ENCODE results near the gene MICOS13.

The MICOS13 gene

DNA sequence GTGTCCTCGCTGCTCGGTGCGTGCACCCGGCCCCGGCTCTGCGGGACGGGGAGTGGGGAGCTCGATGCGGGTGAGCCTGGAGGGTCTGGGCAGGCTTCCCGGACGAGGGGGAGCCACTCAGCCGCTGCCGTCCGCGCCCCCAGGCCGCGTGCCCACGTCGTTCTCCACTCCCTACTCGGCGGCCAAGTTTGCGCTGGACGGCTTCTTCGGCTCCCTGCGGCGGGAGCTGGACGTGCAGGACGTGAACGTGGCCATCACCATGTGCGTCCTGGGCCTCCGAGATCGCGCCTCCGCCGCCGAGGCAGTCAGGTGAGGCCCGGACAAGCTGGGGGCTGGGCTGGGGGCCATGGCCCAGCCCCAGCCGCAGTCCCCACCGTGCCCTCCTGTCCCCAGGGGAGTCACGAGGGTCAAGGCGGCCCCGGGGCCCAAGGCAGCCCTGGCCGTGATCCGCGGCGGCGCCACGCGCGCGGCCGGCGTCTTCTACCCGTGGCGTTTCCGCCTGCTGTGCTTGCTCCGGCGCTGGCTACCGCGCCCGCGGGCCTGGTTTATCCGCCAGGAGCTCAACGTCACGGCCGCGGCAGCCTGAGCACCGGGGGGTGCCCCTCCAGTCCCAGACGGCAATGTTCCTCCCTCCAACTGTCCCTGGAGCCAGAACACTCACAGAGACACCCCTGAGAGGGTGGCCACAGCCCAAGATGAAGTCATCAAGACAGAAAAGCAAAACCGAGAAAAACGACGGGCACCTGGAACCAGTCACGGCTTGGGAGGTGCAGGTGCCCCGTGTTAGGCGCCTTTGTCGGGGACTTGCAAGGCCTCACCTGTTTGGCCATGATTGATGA, 7.3 kb upstream of the MICOS13 start:
- DNase-seq = no peak

DNA sequence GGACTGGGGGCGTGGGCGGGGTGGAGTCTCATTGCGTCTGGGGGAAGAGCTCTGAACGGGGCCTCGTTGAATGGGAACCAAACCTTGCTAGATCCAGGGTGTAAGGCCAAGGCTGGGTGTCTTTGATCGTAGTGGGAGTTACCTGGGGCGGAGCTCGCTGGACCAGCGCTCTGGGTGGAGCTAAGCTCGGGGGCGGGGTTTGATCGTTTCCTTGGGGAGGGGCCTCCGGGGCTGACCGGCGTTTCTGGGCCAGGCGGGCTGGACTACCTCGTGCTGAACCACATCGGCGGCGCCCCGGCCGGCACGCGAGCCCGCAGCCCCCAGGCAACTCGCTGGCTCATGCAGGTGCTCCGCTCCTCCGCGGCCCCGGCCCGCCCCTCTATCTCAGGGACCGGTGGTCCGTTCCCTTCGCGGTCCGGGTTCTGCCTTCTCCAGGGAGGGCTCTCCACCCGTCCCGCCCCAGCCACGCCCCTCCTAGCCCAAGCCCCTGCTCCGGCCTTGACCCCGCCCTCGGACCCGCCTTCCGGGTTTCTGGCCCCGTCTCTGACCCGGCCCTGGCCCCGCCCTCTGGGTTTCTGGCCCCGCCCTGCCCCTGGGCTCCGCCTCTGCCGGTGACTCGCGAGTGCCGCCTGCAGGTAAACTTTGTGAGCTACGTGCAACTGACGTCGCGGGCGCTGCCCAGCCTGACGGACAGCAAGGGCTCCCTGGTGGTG, 6.5 kb upstream of the MICOS13 start:
- peak; percentile 100 for DNase-seq

DNA sequence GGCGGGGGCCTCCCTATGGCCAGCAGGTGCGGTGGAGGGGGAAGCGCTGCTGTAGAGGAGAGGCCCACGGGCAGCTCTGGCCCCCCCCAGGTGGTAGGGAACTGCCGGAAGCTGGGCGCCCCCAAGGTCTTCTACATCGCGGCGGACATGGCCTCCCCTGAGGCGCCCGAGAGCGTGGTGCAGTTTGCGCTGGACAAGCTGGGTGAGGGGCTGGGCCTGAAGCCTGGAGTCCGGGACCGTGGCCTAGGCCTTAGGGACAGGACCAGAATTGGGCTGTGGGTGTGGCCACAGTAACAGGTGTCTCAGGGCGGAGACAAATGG, 6.0 kb upstream of the MICOS13 start:
- no peak for DNase-seq

DNA sequence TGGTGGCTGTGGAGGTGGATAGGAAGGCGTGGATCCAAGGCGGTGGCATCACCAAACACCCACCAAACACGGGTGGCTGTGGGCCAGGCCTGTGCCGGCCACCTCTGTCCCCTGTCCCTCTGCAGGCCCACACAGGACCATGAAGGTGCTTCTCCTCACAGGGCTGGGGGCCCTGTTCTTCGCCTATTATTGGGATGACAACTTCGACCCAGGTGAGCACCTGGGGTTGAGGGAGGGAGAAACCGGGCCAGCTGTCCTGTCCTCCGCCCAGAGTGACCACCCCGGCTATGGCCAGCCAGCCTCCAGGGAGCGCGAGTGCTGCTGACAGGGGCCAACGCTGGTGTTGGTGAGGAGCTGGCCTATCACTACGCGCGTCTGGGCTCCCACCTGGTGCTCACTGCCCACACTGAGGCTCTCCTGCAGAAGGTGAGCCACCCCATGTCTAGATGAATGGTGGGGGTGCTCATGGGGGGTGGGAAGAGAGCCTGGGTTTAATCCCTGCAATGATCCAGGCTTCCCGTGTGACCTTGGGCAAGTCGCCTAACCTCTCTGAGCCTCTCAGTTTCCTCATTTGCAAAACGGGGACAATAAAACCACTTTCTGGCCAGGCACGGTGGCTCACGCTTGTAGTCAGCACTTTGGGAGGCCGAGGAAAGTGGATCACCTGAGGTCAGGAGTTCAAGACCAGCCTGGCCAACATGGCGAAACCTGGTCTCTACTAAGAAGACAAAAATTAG, 4.5 kb upstream of the MICOS13 start:
- no peak for DNase-seq

DNA sequence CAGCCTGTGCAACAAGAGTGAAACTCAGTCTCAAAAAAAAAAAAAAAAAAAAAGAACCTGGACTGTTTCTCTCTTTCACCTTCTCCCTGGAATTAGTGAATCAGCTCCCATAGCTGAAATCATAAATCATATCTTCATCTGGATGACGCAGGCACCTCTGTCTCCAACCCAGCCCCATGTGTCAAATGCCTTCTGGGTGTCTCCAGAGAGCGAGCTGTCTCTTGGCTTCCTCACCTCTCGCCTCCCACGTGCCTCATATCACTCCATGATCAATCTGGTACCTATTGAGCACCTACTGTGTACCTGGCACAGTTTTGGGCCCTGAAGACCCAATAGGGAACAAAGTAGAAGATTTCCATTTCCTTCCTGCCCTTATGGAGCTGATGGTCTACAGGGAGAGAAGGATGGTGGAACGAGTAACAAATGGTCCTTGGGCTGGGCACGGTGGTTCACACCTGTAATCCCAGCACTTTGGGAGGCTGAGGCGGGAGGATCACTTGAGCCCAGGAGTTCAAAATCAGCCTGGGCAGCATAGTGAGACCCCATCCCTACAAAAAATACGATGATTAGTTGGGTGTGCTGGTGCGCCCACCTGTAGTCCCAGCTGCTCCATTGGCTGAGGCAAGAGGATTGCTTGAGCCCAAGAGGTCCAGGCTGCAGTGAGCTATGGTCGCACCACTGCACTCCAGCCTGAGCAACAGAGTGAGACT, 3.0 kb upstream of the MICOS13 start:
- no peak for DNase-seq

DNA sequence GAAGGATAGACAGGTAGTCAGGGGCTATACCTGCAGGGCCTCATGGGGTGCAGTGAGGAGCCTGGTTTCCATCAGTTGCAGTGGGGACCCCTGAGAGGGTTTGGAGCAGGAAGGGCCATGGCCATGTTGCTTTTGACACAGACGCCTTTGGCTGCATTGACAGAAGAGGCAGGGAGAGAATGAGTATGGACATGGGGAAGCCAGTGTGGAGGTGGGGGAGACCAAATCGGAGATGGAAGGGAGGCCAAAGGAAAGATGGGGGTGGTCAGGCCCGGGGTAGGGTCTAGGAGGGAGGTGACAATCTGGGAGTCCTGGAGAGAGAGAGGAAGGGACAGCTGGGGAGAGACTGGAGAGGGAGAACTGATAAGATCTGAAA, 1.8 kb upstream of the MICOS13 start:
- DNase-seq = no peak

DNA sequence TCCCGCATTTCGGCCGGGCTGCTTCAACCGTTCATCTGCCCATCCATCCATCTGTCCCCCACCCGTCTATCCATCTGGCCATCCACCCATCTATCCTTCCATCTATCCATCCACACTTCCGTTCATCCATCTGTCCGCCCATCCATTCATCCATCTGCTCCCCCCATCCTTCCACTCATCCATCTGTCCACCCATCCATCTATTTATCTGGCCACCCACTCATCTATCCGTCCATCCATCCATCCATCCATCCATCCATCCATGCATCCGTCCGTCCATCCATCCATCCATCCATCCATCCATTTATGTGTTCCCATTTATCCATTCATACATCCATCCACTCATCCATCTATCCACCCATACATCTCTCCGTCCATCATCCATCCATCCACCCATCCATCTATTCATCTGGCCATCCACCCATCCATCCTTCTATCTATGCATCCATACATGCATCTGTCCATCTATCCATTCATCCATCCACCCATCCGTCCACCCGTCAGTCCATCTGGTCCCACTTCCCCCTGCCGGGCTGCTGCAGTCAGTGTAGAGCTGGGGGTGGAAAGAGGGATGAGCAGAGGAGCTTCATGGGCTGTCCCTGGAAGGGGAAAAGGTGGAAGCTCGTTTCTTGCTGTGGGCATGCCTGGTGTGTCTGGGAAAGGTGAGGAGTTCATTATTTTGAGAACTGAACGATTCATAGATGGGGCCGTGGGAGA, 1.2 kb upstream of the MICOS13 start:
- DNase-seq = no peak

DNA sequence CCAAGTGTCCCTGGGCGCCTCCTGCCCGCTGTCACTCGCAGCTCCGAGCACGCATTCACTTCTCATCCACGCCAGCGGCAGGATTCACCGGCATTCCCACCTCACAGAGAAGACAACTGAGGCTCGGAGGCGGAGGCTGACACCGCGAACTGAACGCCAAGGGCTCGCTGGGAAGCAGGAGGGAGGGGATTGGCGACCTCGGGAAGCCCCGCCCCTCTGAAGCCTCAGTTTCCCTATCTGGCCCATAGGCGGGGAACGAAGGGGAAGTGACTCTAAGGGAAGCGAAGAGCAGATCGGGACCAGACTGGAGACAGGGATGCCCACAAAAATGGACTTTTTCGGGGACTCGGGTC, 256 bp downstream of the MICOS13 start:
- no peak for DNase-seq

DNA sequence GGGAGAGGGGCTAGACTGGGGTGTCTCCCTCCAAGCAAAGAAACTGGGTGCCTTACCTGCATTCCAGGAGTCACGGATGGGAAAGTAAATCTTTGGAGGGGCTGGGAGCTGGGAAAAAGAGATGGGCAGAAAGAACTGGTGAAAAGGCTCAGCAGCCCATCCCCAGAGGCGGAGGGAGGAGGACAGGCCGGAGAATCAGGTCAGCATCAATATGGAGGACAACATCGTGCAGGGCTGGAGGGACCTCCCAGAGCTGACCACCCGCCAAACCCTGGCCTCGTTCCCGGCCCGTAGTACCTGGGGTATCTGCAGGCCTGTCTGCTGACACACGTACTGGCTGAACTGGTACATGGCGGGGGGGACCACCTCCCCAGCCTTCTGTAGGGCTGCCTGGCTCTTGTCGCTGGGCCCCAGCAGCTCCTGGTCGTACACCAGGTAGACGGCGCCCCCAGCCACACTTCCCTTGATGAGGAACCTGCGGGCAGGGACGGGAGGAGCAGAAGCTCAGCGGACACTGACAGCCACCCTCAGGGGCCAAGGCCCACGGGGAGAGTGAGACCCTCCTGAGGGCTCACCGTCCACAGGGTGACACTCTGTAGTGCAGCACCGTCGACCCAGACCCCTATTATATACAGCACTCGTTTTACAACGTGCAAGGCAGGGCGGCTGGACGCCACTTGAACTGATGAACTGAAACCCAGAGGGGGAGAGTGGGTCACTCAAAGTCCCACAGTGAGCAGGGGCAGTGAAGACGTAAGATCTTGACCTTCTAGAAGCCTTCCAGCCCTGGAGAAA, 830 bp downstream of the MICOS13 start:
- DNase-seq = no peak

DNA sequence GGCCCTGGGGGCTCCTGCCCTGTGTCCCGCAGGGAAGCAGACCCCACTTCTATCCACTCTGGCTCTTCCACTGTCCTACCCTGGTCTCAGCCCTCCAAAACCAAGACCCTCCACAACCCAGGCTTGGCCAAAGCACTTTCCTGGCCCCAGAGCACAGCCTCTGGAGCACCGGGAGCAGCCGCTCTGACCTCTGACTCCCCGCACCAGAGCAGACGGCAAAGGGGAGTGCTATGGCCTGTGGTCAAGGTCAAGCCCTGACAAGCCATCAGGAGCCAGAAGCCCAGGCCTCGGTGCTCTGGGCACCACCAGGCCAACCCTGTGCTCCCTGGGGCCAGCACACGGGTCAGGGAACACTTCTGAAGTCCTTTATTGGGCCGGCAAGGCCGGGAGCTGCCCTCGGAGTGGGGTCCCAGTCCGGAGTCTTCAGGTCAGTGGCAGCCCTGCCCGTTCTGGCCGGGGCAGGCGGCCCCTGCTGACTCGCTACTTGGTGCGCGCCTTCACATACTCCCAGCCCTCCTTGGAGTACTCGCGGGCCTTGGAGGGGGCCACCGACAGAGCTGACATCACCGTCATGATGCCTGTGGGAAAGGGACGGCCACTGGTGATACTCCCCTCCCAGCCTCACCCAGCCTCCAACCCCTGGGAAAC, 2.1 kb downstream of the MICOS13 start:
- DNase-seq = no peak

DNA sequence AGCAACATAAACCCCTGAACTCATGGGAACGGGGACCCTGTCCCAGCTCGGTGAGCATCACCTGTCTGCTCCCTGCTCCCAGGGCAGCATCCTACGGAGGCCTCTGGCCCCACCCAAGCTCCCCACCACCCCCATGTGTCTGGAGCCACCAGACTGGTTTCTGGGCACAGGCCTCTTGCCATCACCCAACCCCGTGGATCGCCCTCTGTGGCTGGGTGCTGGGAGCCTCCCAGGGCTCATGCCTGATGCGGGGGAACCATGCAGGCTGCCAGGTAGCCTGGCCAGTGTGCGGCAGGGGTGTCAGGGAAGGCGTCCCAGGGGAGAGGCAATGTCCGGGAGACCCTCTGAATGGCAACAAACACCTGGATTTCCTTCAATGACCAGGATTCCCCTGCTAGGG, 2.7 kb downstream of the MICOS13 start:
- no peak for DNase-seq

DNA sequence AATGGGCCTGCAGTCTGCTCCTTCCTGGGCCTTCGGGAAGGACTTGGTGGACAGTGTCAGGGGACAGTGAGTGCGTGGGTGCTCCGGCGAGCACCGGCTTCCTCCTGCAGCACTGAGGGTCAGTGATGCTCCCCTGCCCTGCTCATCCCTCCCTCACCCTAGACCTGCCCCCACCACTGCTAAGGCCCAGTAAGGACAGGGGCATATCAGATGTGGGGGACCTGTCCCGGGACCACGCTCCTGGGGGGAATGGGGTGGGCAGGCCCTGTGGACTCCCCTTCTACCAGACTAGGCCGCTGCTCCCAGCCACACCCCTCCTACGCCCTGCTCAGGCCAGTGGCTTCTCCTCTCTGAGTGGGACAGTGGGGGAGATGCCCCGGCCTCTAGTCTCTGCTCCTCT, 3.2 kb downstream of the MICOS13 start:
- no peak for DNase-seq

DNA sequence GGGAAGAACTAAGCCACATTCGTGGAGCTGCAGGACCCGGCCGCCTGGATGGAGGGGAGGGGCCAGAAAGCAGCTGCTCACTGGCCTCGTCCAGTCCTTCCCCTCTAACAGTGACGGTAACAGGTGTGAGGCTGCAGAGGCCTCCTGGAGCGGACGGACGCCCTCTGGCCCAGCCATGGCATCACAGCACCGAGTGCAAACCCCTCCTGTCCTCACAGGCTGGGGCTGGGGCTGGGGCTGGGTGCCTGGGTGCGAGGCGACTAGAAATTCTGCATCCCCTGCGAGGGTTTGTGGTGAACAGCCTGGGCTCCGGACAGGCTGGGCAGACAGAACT, 3.6 kb downstream of the MICOS13 start:
- DNase-seq = no peak

DNA sequence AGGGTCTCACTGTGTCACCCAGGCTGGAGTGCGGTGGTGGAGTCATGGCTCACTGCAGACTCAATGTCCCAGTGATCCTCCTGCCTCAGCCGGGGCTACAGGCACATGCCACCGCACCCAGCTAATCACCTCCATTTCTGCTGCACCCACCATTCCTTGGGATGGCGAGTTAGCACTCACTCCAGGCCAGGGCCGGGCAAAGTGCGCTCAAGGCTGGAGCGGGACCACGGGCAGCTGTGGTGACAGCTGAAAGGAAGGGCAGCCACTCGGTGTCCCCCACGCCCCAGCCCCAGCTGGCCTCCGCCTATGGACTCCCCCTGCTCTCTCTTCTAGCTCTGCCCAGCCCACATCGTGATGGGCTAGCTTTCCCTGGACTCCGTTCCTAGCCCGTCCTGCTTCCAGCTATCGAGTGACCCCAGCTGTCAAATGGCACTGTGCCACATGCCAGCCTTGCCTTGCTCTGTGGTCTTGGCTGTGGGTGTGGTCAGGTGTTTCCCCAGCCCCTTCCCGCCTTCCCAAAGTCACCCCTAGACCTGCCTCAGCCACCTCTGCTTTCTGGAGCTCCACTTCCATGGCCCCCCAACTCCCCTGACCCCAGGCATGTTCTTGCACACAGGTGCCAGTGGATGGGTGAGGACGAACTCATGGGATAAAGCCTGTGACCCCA, 4.1 kb downstream of the MICOS13 start:
- no peak for DNase-seq

DNA sequence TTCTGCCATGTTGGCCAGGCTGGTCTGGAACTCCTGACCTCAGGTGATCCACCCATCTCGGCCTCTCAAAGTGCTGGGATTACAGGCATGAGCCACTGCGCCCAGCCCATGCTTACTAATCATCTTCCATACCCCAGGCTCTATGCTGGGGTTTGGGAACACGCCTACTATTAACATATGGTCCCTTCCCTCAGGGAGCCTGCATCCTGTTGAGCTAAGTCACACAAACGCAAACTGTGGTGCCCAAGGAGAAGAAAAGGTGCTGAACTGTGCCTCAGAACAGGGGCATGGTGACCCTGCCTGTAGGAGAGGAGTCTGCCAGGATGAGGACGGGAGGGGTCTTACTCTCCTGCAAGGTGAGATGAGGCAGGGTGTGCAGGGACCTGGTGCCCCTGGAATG, 5.6 kb downstream of the MICOS13 start:
- DNase-seq = no peak

DNA sequence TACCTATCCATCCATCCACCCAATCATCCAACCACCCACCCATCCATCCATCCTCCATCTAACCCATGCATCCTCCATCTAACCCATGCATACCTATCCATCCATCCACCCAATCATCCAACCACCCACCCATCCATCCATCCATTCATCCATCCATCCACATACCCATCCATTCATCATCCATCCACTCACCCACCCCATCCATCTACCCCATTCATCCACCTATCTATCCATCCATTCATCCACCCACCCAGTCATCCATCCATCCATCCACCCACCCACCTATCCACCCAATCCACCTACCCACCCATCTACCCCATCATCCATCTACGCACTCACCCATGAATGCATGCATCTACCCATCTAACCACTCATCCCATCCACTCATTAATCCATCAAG, 6.6 kb downstream of the MICOS13 start:
- no peak for DNase-seq

DNA sequence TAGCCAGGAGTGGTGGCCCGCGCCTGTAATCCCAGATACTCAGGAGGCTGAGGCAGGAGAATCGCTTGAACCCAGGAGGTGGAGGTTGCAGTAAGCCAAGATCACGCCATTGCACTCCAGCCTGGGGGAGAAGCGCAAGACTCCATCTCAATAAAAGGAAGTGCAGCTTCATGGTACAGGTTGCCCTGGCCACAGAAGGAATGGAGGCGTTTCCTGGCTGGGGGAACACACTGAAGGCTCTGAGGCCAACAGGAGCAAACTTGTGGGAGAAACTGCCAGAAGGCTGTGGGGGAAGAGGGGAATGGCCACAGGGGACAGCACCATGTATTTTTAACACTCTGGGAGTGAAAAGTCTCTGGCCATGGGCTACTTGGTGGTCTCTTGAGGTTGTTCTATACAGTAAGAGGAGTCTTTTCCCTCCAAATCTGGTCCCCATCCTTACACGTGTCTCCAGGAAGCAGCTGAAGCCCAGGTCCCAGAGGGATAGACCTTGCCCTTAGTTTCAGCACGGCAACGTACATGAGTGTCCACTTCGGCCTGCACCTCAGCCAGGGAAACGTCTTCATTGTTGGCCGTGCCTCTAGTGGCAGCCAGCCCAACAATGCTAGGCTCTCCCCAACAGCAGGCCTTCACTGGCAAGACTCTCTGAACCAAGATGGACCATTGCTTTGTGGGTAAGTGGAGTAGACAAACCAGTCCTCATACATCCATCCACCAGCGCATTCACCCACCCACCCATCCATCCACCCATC, 7.4 kb downstream of the MICOS13 start:
- DNase-seq = no peak

DNA sequence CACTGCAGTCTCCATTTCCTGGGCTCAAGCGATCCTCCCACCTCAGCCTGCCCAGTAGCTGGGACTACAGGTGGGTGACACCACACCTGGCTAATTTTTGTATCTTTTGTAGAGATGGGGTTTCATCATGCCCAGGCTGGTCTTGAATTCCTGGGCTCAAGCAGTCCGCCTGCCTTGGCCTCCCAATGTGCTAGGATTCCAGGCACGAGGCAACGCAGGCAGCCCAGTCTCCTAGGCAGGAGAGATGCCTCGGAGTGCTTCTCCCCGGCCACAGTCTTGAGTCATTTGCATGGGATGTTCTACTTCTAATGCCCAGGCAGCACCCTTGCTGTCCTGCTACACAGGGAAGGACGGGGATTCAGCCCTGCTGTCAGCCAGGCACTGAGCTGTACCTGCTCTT, 8.7 kb downstream of the MICOS13 start:
- no peak for DNase-seq

DNA sequence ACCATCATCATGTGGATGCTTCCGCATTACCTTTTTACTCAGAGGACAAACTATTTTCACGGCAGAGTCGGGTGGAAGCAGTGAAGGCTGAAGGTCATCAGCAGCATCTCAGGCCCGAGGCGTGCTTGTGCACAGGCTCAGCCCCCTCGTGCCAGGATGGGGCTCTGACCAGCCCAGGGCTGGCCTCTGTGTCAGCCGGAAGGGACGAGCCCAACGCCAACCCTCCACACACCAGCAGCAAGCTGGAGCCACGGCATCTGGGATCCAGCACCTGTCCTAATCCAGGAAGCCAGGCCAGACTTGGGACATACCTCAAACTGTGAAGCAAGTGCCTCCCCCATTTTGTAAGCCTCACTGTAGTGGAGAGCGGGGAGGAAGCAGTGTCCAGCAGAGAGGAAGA, 11.1 kb downstream of the MICOS13 start:
- DNase-seq = no peak

DNA sequence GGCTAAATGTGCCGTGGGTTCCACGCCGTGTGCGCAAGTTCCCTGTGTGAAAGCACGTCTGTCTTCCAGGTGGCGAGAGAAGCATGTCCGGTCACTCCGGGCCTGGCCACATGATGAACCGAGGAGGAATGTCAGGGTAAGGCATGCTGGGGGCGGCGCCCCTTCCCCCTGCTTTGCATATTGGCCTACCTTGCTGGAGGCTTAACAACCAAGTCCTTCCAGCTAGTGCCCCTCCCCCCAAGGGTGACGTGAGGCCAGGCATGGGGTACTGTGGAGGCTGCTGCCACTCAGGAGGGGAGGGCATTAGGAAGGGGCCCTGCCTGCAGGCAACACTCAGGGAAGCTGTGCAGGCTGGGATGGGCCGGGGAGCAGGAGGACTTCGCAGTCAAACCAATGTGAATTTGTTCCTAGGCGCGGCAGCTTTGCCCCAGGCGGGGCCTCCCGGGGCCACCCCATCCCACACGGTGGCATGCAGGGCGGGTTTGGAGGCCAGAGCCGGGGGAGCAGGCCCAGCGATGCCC, 12.5 kb downstream of the MICOS13 start:
- no peak for DNase-seq

All from stimulated activated CD4-positive, alpha-beta T cell treated with anti-CD3 and anti-CD28 coated beads, Interleukin-2, amount 100 ng/mL, for 24 hours (primary cell).